Activated T-helper 9 cell treated with anti-CD3 and anti-CD28 coated beads, Interleukin-2, amount 50 U/mL, for 16 hours (primary cell): Measurements from ENCODE around the gene ADGRG3.
"Not testable (repeated sequence)": the region's sequence is repeated elsewhere in the genome, so short reads cannot be mapped to it uniquely, and the experiment has no call there.

ENCODE experiments used
- DNase-seq: peaks from one replicate; pipeline ENCODE4 v3.0.0-alpha.2; 2020; ENCODE audit warnings: low read depth

The ADGRG3 gene

GRCh38 chr16:57663917-57664661 is 4.0 kb upstream of the ADGRG3 start:
- no peak for DNase-seq

DNA sequence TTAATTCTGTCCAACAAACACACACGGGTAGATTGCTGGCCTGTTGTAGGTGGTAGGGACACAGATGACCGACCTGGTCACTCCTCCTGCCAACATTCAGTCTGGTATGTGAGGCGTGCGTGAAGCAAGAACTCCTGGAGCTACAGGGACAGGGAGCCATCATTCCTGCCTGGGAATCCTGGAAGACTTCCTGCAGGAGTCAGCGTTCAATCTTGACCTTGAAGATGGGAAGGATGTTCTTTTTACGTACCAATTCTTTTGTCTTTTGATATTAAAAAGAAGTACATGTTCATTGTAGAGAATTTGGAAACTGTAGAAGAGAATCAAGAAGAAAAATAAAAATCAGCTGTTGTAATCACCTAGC is 3.5 kb upstream of the ADGRG3 start:
- no peak for DNase-seq

- DNase-seq = no peak
Measured at GRCh38 chr16:57665541-57665940, 2.6 kb upstream of the ADGRG3 start.

DNA sequence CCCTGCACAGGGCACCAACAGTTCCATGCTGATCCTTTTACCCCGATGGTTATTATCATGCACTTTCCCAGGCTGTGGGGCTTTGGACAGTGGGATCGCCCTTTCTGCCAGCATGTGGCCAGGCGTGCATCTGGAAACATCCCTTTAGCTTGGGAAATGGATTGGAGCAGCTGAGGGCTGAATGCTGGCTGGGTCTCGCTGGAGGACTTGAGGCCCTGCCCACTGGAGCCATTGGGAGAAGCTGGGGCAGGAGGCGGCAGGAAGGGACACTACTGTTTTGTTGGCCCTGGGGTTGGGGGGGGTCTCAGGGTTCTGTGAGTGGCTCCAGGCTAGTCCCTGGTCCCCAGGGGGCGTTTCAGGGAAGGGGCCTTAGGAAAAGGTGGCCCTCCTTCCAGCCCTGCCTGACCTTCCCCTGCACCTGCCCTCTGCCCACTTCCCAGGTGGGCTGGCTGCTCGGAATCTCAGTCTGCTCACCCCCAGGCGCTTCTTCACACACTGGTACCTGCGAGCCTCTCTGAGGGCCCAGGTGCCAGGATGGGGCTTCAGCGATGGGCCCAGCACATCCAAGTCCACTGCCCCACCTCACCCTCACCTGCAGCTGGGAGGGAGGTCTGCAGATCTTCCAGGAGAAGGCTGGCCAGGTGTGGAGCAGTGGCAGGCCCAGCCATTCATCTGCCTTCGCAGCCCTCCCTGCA is 1.6 kb upstream of the ADGRG3 start:
- DNase-seq = no peak

GRCh38 chr16:57667048-57667525 is 1.0 kb upstream of the ADGRG3 start:
- DNase-seq = no peak

GRCh38 chr16:57667526-57668262 is 412 bp upstream of the ADGRG3 start:
- DNase-seq = no peak

DNA sequence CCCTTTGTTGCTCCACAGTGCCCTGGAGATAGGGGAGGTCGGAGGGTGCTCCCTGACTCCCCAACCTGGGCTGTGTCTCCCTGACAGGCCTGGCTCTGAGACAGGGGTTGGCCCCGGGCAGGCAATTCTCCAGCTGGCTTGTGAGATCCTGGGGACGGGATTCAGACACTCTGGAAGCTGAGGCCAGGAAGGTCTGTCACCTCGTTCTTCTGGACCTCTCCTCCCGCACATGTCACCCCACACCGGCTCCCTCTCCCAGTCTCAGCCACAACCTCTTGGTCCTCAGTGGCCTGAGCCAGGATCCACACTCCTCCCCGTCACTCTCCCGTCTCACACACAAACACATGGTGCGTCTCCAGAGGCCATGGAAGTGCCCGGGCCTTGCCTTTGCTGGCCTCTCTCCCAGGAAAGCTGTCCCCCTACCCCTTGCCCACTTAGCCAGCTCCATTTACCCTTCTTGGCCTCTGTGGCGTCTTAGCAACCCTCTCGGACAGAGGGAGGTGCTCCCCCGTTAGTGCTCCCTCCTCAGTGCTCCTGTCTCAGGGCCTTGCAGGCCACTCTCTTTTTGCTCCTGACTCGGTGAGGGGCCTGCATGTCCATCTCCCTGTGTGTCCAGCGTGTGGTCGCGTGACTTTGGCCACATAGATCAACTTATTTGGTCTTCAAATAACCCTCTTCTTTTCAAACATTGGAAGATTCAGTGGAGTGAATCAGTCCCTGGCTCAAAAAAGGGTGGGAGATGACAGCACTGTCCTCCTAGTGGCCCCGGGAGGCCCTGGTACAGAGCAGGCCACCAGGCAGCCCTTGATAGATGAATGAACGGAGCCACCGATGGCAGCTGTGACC is 747 bp downstream of the ADGRG3 start:
- DNase-seq = no peak

- no peak for DNase-seq
Measured at GRCh38 chr16:57669476-57670162, 1.5 kb downstream of the ADGRG3 start.

DNA sequence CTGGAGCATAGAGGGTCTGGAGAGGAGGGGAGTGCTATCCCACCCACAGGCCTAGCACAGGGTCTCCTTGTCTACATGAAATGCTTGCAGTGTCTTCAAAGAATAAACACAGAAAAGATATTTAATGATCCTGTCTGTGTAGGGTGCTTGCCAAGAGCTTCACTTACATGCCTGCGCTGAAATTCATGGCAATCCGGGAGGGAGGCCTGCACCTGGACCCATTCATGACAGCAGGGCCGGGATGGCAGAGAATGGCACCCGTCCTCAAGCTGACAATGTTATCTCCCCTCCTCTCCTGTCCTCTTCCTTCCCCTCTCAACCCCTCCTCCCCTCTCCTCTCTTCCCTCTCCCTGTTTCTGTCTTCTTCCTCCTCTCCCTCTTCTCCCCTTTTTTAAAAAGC is 2.1 kb downstream of the ADGRG3 start:
- no peak for DNase-seq

GRCh38 chr16:57671451-57671850 is 3.3 kb downstream of the ADGRG3 start:
- DNase-seq = not testable (repeated sequence)

GRCh38 chr16:57672416-57672815 is 4.3 kb downstream of the ADGRG3 start:
- DNase-seq = no peak

- no peak for DNase-seq
Measured at GRCh38 chr16:57672824-57673223, 4.7 kb downstream of the ADGRG3 start.

GRCh38 chr16:57675741-57676551 is 7.8 kb downstream of the ADGRG3 start:
- DNase-seq = no peak

- DNase-seq = no peak
Measured at GRCh38 chr16:57676553-57677085, 8.5 kb downstream of the ADGRG3 start.

DNA sequence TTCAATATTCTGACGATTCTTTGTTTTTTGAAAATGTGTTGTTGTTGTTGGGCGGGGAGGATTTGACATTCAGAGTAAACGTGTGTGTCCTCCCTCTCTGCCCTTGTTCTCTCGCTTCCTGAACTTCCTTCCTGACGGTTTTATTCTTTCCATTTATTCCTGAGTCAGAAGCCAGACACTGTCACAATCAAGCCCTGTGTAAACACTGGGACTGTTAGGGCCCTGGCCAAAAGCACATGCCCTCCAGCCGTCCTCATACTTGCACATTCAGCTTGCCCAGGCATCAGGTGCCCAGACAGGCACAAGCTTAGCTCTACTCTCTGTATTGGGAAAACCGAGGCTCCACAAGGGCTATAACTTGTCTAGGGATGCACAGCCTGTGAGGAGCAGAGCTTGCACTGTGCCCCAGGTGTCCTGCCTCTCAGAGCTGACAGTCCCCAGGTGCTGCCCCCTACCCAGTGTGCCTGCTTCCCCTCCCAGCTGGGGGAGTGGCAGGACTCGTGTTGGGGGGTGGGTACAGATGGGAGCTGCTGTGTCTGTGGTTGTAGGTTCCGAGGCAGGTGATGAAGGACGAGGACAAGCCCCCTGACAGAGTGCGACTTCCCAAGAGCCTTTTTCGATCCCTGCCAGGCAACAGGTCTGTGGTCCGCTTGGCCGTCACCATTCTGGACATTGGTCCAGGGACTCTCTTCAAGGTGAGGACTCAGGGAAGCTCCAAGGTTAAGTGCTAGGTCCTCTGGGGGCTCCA is 9.7 kb downstream of the ADGRG3 start:
- DNase-seq = no peak

- no peak for DNase-seq
Measured at GRCh38 chr16:57679016-57679415, 10.9 kb downstream of the ADGRG3 start.

DNA sequence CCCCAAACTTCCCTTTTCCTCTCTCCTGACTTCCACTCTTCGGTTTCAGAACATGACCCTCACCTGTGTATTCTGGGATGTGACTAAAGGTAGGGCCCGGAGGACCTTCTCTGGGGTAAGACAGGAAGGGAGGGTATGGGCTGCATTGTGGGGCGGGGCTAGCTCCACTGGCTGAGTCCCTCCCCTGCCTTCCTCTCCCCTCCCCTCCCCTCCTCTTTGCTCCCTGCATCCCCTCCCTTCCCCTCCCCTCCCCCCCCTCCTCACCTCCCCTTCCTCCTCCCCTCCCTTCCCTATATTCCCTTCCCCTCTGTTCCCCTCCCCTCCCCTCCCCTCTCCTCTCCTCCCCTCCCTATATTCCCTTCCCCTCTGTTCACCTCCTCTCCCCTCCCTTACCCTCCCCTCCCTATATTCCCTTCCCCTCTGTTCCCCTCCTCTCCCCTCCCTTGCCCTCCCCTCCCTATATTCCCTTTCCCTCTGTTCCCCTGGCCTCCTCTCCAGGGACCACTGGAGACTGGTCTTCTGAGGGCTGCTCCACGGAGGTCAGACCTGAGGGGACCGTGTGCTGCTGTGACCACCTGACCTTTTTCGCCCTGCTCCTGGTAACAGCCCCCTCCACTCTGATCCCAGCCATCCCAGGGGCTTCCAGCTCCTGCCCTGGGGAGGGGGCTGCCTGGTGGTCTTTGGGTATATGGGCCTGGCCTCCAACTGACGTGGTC is 11.8 kb downstream of the ADGRG3 start:
- DNase-seq = no peak

DNA sequence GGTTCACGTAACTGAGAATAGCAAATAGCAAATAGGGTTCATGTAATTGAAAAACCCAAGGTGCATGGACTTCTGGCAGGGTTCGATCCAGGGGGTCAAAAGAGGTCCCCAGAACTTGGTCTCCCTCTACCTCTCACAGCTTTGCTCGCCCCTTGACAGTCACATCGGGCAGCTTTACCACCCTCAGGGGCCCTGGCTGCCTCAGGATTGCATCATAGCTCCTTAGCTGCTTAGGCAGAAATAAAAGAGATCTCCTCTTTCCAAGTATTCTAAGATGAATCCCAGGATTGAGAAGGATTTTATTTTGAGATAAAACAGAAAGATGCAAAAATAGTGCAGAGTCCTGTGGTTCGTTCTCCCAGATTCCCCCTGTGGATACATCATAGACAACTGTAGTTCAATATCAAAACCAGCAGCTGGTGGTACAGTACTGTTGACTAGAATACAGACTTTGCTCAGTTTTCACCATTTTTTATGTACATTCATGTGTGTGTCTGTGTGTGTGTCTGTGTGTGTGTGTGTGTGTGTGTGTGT is 12.8 kb downstream of the ADGRG3 start:
- DNase-seq = no peak
